Measurements from ENCODE around the gene SAP30BP.

- TF ChIP-seq CTCF (IDR thresholded peaks at IDR 0.05; ENCODE audit: low read depth, low read length) = no peak
- no peak for TF ChIP-seq EZH2phosphoT487 (IDR thresholded peaks at IDR 0.05; ENCODE audit: low read depth)
Measured at GRCh38 chr17:75742337-75742736, 75.2 kb downstream of the SAP30BP start.
